HepG2 (cell line): ENCODE results near the gene TET2. TPM values are rescaled to one million over a fixed set of nuclear protein-coding genes. Genes with fewer than 3 reads are reported as not detected.

Source experiments
- ATAC-seq: fragments of 200-7000 bp; cut with Tn5 transposase; 3 replicates; pipeline ENCODE4 v1.9.1; 2020; ENCODE audit warnings: mild to moderate bottlenecking, moderate library complexity
- BruUV-seq: library from RNA; stranded (reverse); fragments of 400-500 nt; replicated peaks from 2 replicates; lab custom pipeline; 2021; lab: Mats Ljungman, UMichigan
- CTCF ChIA-PET: fragments of 300-600 bp; formaldehyde crosslinking; extraction: SDS; loops from one replicate; lab custom pipeline; 2021; ENCODE audit warnings: low total read pairs, inconsistent platforms, low intra/inter-chr PET ratio; lab: Yijun Ruan, JAX
- POLR2A ChIA-PET: fragments of 350-600 bp; sonication (Branson Sonifier 250); formaldehyde crosslinking; loops from one replicate; lab custom pipeline; 2020; ENCODE audit warnings: antibody characterized with exemption, inconsistent platforms; lab: Yijun Ruan, JAX
- DNase-seq: peaks from one replicate; pipeline ENCODE4 v3.0.0-alpha.2; 2015; ENCODE audit warnings: low spot score
- FAIRE-seq: peaks from 3 replicates; lab custom pipeline; 2011; peaks lifted over from hg19 to GRCh38; lab: Jason Lieb, UNC
- H2AFZ ChIP-seq: one replicate; pipeline ENCODE4 v1.6.1; 2011; ENCODE audit warnings: low read length, inconsistent platforms
- H3K27ac ChIP-seq: fragments of 300-600 bp; 3 replicates; pipeline ENCODE4 v1.8.0; 2011; ENCODE audit warnings: mixed run types, mild to moderate bottlenecking, mixed read lengths, low read length, inconsistent platforms; ENCODE audit not compliant: insufficient read depth; ENCODE audit errors: extremely low read length
- H3K27me3 ChIP-seq, 2 experiments: fragments of 200-600 bp in 1 of 2; 2 replicates in 1 of 2; 3 replicates in 1 of 2; pipeline versions ENCODE4 v1.6.0 to v1.8.0; 2011; ENCODE audit warnings: low read length in 2 of 2, mild to moderate bottlenecking in 2 of 2, moderate library complexity in 2 of 2, inconsistent platforms in 1 of 2; ENCODE audit not compliant: insufficient read depth in 2 of 2, control insufficient read depth in 1 of 2
- H3K36me3 ChIP-seq, 2 experiments: fragments of 200-600 bp in 1 of 2; replicated peaks in 1 of 2; 2 replicates in 1 of 2; 3 replicates in 1 of 2; pipeline versions ENCODE4 v1.5.1 to v1.8.0; 2011; ENCODE audit warnings: low read length in 2 of 2, inconsistent platforms in 1 of 2; ENCODE audit not compliant: insufficient read depth in 2 of 2, control insufficient read depth in 1 of 2
- H3K4me1 ChIP-seq: 2 replicates; pipeline ENCODE4 v1.5.1; 2012; ENCODE audit warnings: low read length, inconsistent platforms; ENCODE audit not compliant: insufficient read depth
- H3K4me2 ChIP-seq: 2 replicates; pipeline ENCODE4 v1.6.0; 2011; ENCODE audit warnings: low read depth, low read length, inconsistent platforms
- H3K4me3 ChIP-seq, 3 experiments: fragments of 200-600 bp in 1 of 3; sonication (generic), shearing (Covaris generic) in 1 of 3; replicated peaks in 1 of 3; 2 replicates each; pipeline ENCODE4 v1.5.1; 2011 to 2016; ENCODE audit warnings: low read length in 3 of 3, inconsistent platforms in 2 of 3, low read depth in 2 of 3, mild to moderate bottlenecking in 2 of 3, control low read depth in 1 of 3, mixed read lengths in 1 of 3; ENCODE audit not compliant: insufficient read depth in 1 of 3
- H3K79me2 ChIP-seq: one replicate; pipeline ENCODE4 v1.6.1; 2011; ENCODE audit warnings: low read length, inconsistent platforms; ENCODE audit not compliant: insufficient read depth
- H3K9ac ChIP-seq: 2 replicates; pipeline ENCODE4 v1.6.0; 2011; ENCODE audit warnings: mild to moderate bottlenecking, low read depth, low read length, inconsistent platforms; ENCODE audit not compliant: insufficient read depth
- H3K9me3 ChIP-seq: 2 replicates; pipeline ENCODE4 v1.5.1; 2012; ENCODE audit warnings: mild to moderate bottlenecking, low read length
- H4K20me1 ChIP-seq: 2 replicates; pipeline ENCODE4 v1.6.0; 2011; ENCODE audit warnings: inconsistent platforms, mild to moderate bottlenecking, low read length, moderate library complexity; ENCODE audit not compliant: insufficient read depth
- FOXA1 ChIP-seq, 2 experiments: fragments of 450-650 bp in 1 of 2; sonication (generic) in 1 of 2; formaldehyde crosslinking in 1 of 2; IDR thresholded peaks; 2 replicates each; pipeline versions ENCODE4 v1.4.0 to v1.6.1; 2016 to 2020; ENCODE audit warnings: missing genetic modification reagents in 1 of 2
- HCFC1 ChIP-seq: fragments of 150-350 bp; IDR thresholded peaks from 2 replicates; pipeline ENCODE4 v1.6.1; 2014; ENCODE audit warnings: low read depth, low read length
- HDAC1 ChIP-seq: sonication (generic); formaldehyde crosslinking; IDR thresholded peaks from 2 replicates; pipeline ENCODE4 v1.5.1; 2020; ENCODE audit warnings: mild to moderate bottlenecking, missing genetic modification reagents
- HMGA1 ChIP-seq: sonication (generic); formaldehyde crosslinking; conservative IDR thresholded peaks from 2 replicates; pipeline ENCODE4 v1.4.0; 2020; ENCODE audit warnings: missing genetic modification reagents
- IKZF1 ChIP-seq: fragments of 450-650 bp; IDR thresholded peaks from 2 replicates; pipeline ENCODE4 v1.7.1; 2016
- KDM2A ChIP-seq: sonication (generic); formaldehyde crosslinking; IDR thresholded peaks from 2 replicates; pipeline ENCODE4 v1.4.0; 2020; ENCODE audit warnings: low read depth, missing genetic modification reagents, borderline replicate concordance
- TBL1XR1 ChIP-seq: fragments of 150-350 bp; IDR thresholded peaks from 2 replicates; pipeline ENCODE4 v1.6.1; 2014; ENCODE audit warnings: borderline replicate concordance, low read length; ENCODE audit not compliant: partially characterized antibody
- ZBTB3 ChIP-seq: sonication (generic); formaldehyde crosslinking; IDR thresholded peaks from 2 replicates; pipeline ENCODE4 v1.4.0; 2020; ENCODE audit warnings: low read depth, mild to moderate bottlenecking, moderate library complexity, missing genetic modification reagents, borderline replicate concordance
- ZBTB7B ChIP-seq: sonication (generic); formaldehyde crosslinking; IDR thresholded peaks from 2 replicates; pipeline ENCODE4 v1.4.0; 2020; ENCODE audit warnings: missing genetic modification reagents
- ZNF460 ChIP-seq: sonication (generic); formaldehyde crosslinking; IDR thresholded peaks from 2 replicates; pipeline ENCODE4 v1.5.1; 2020; ENCODE audit warnings: missing genetic modification reagents, mild to moderate bottlenecking, borderline replicate concordance
- ZNF501 ChIP-seq: sonication (generic); formaldehyde crosslinking; IDR thresholded peaks from 2 replicates; pipeline ENCODE4 v1.5.1; 2020; ENCODE audit warnings: mild to moderate bottlenecking, moderate library complexity, missing genetic modification reagents
- ZNF660 ChIP-seq: sonication (generic); formaldehyde crosslinking; IDR thresholded peaks from 2 replicates; pipeline ENCODE4 v1.5.1; 2020; ENCODE audit warnings: mild to moderate bottlenecking, low read depth, missing genetic modification reagents, borderline replicate concordance
- WGBS: methylation state at CpG from one replicate; pipeline ENCODE4 v1.1.6; 2017; ENCODE audit warnings: low lambda C conversion rate; 5-methylcytosine and 5-hydroxymethylcytosine counted together
- in situ Hi-C: cut with HindIII; loops from 2 replicates; pipeline ENCODE4 v1.10.0; 2017; ENCODE audit warnings: low pct_unique_long_range_greater_than_20kb; ENCODE audit not compliant: extremely low pct_ligation_motif_present
- intact Hi-C: fragments of 100-400 bp; cut with micrococcal nuclease; formaldehyde crosslinking; loops from one replicate; pipeline ENCODE4 v1.10.0; 2022; ENCODE audit not compliant: unreplicated experiment
- polyA plus RNA-seq, 8 experiments: library from polyadenylated mRNA; depleted of rRNA in 3 of 8; stranded (reverse) in 7 of 8; unstranded in 1 of 8; fragments of >200 nt; fragmentation: Illumina TruSeq in 4 of 8; extraction: Trizol in 4 of 8; gene quantifications; 2 replicates each; pipeline versions ENCODE4 v1.2.1 to v1.2.3, GENCODE V29; 2011 to 2016; ENCODE audit warnings: low read depth in 4 of 8, missing spikeins in 1 of 8, mixed read lengths in 1 of 8; ENCODE audit not compliant: insufficient read depth in 1 of 8
- total RNA-seq, 5 experiments: library from RNA; depleted of rRNA; stranded (reverse); fragments of >200 nt; fragmentation: Illumina TruSeq; extraction: Trizol; gene quantifications; 2 replicates each; pipeline ENCODE4 v1.2.3, GENCODE V29; 2016; ENCODE audit warnings: low read depth in 1 of 5
- TF ChIP-seq, protein P1 (sequence below): sonication (generic); formaldehyde crosslinking; IDR thresholded peaks from 2 replicates; pipeline ENCODE4 v1.4.0; 2020; ENCODE audit warnings: mild to moderate bottlenecking, missing genetic modification reagents
- TF ChIP-seq, protein P2 (sequence below): sonication (generic); formaldehyde crosslinking; IDR thresholded peaks from 2 replicates; pipeline ENCODE4 v1.4.0; 2020; ENCODE audit warnings: missing genetic modification reagents, mild to moderate bottlenecking, borderline replicate concordance

TET2 gene
- total and polyA plus RNA-seq, 2 of the 13 experiments (the other 11 are each of a cell fraction or from before 2014, with no cell fraction given), result 4.7 to 4.8 TPM

DNA sequence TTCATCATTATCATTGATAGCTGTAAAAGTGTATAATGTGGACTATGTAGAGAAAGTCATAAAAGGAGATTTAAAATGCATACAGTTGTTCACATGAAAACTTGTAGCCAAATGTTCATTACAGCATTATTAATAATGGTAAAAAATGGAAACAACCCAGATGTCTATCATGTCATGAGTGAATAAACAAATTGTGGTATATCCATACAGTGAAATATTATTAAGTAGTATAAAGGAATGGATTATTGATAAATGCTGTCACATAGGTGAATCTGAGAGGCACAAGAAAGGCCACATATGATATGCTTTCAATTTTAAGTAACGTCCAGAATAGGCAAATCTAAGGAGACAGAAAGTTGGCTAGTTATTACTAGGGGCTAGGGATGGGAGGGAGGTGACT, 7.1 kb downstream of the TET2 start:
- no peak for DNase-seq
- intact Hi-C loops (no loop called here), in situ Hi-C loops (no loop called here)
- H3K4me2 ChIP-seq, result no peak overlapping the region
- H3K36me3 ChIP-seq, result no peaks in the 10 kb centered on the region
- no TSS peak for BruUV-seq
- 95% methylated on average over 1 of the region's 1 CpG for WGBS
- TF ChIP-seq HCFC1, result no peak
- TF ChIP-seq, protein P1, sequence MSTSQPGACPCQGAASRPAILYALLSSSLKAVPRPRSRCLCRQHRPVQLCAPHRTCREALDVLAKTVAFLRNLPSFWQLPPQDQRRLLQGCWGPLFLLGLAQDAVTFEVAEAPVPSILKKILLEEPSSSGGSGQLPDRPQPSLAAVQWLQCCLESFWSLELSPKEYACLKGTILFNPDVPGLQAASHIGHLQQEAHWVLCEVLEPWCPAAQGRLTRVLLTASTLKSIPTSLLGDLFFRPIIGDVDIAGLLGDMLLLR (CRISPR knock-in tag), result no peak
- no peak for TF ChIP-seq KDM2A
- TF ChIP-seq ZNF501, result no peak
- no peak for TF ChIP-seq IKZF1
- TF ChIP-seq TBL1XR1, result no peak
- no peak for TF ChIP-seq FOXA1 (IDR thresholded peaks at IDR 0.05)
- TF ChIP-seq FOXA1 (CRISPR knock-in tag; IDR thresholded peaks at IDR 0.05), result no peak
- TF ChIP-seq HMGA1, result no peak
- TF ChIP-seq ZNF460, result no peak
- no peak for TF ChIP-seq ZBTB3 (CRISPR knock-in tag)
- TF ChIP-seq ZNF660, result no peak
- no peak for TF ChIP-seq ZBTB7B (CRISPR knock-in tag)
- TF ChIP-seq, protein P2, sequence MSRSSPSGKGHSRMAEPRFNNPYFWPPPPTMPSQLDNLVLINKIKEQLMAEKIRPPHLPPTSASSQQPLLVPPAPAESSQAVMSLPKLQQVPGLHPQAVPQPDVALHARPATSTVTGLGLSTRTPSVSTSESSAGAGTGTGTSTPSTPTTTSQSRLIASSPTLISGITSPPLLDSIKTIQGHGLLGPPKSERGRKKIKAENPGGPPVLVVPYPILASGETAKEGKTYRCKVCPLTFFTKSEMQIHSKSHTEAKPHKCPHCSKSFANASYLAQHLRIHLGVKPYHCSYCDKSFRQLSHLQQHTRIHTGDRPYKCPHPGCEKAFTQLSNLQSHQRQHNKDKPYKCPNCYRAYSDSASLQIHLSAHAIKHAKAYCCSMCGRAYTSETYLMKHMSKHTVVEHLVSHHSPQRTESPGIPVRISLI (CRISPR knock-in tag), result no peak
- no peak for TF ChIP-seq HDAC1 (CRISPR knock-in tag)
- no peak overlapping the region for H3K9ac ChIP-seq
- no peaks in the 10 kb centered on the region; the same call in 1 of the 2 replicates for H4K20me1 ChIP-seq
- POLR2A ChIA-PET, result no interaction called here
- peaks cover 26% of the 10 kb centered on the region for H3K4me1 ChIP-seq
- no peak for ATAC-seq
- no peak overlapping the region for H3K4me3 ChIP-seq
- H3K27ac ChIP-seq, result no peak overlapping the region
- H3K79me2 ChIP-seq, result peaks cover 31% of the 10 kb centered on the region
- no peaks in the 10 kb centered on the region for H3K9me3 ChIP-seq
- FAIRE-seq, result no peak
- H2AFZ ChIP-seq, result no peak overlapping the region
- H3K27me3 ChIP-seq, result no peaks in the 10 kb centered on the region
- CTCF ChIA-PET, result no interaction called here
